K562 (cell line): ENCODE data around the gene RRAD. TPM values are rescaled to one million over a fixed set of nuclear protein-coding genes. Genes with fewer than 3 reads are reported as not detected.

Experiments
- ATAC-seq: fragments of 200-7000 bp; cut with Tn5 transposase; 3 replicates; pipeline ENCODE4 v1.9.1; 2020; ENCODE audit warnings: moderate library complexity
- BruUV-seq: library from RNA; stranded (reverse); fragments of 400-500 nt; replicated peaks from 2 replicates; lab custom pipeline; 2021; lab: Mats Ljungman, UMichigan
- CTCF ChIA-PET: fragments of 300-600 bp; formaldehyde crosslinking; extraction: SDS; loops from one replicate; lab custom pipeline; 2021; ENCODE audit warnings: low intra/inter-chr PET ratio; lab: Yijun Ruan, JAX
- POLR2A ChIA-PET: fragments of 300-600, 350-650 bp; sonication (Branson Sonifier 250); formaldehyde crosslinking; extraction: SDS; loops from one replicate; lab custom pipeline; 2021; ENCODE audit warnings: antibody characterized with exemption, inconsistent platforms; lab: Yijun Ruan, JAX
- DNase-seq, 4 experiments: peaks; one replicate each; pipeline versions ENCODE4 v3.0.0 to v3.0.0-alpha.2; 2011 to 2018; ENCODE audit warnings: low spot score in 3 of 4, mixed read lengths in 3 of 4; ENCODE audit errors: extremely low read depth in 1 of 4
- FAIRE-seq: peaks from 2 replicates; lab custom pipeline; 2011; peaks lifted over from hg19 to GRCh38; lab: Jason Lieb, UNC
- H2AFZ ChIP-seq: 2 replicates; pipeline ENCODE4 v1.6.0; 2011; ENCODE audit warnings: low read depth, low read length, control low read depth, inconsistent platforms
- H3K27ac ChIP-seq: fragments of 200-600 bp; 3 replicates; pipeline ENCODE4 v1.8.0; 2011; ENCODE audit warnings: low read depth, mild to moderate bottlenecking, control low read depth, inconsistent platforms, low read length, moderate library complexity, mixed read lengths; ENCODE audit errors: extremely low read depth
- H3K27me3 ChIP-seq, 2 experiments: fragments of 300-600 bp in 1 of 2; 2 replicates in 1 of 2; 3 replicates in 1 of 2; pipeline versions ENCODE4 v1.6.0 to v1.8.0; 2011; ENCODE audit warnings: inconsistent platforms in 2 of 2, low read length in 2 of 2, mild to moderate bottlenecking in 1 of 2, mixed read lengths in 1 of 2, moderate library complexity in 1 of 2; ENCODE audit not compliant: control insufficient read depth in 2 of 2, insufficient read depth in 2 of 2
- H3K36me3 ChIP-seq: fragments of 300-600 bp; 3 replicates; pipeline ENCODE4 v1.8.0; 2011; ENCODE audit warnings: mild to moderate bottlenecking, low read length, inconsistent platforms; ENCODE audit not compliant: control insufficient read depth, insufficient read depth
- H3K4me1 ChIP-seq, 2 experiments: fragments of 200-600 bp in 1 of 2; replicated peaks in 1 of 2; 2 replicates in 1 of 2; 3 replicates in 1 of 2; pipeline versions ENCODE4 v1.5.1 to v1.8.0; 2011; ENCODE audit warnings: inconsistent platforms in 2 of 2, low read length in 2 of 2, mild to moderate bottlenecking in 1 of 2, mixed read lengths in 1 of 2, moderate library complexity in 1 of 2; ENCODE audit not compliant: control insufficient read depth in 2 of 2, insufficient read depth in 2 of 2
- H3K4me2 ChIP-seq: 2 replicates; pipeline ENCODE4 v1.6.1; 2011; ENCODE audit warnings: low read length, control low read depth, inconsistent platforms, mixed read lengths; ENCODE audit not compliant: insufficient read depth
- H3K4me3 ChIP-seq: fragments of 200-600 bp; sonication (generic), shearing (Covaris generic); 2 replicates; pipeline ENCODE4 v1.5.1; 2016; ENCODE audit warnings: control low read depth, inconsistent platforms
- H3K79me2 ChIP-seq: fragments of 200-600 bp; 3 replicates; pipeline ENCODE4 v1.8.0; 2011; ENCODE audit warnings: low read length, inconsistent platforms; ENCODE audit not compliant: control insufficient read depth, insufficient read depth
- H3K9ac ChIP-seq, 2 experiments: 2 replicates each; pipeline versions ENCODE4 v1.6.0 to v1.6.1; 2011; ENCODE audit warnings: low read depth in 2 of 2, low read length in 2 of 2, control low read depth in 1 of 2, inconsistent platforms in 1 of 2, mild to moderate bottlenecking in 1 of 2, mixed read lengths in 1 of 2; ENCODE audit not compliant: insufficient read depth in 1 of 2
- H3K9me1 ChIP-seq: one replicate; pipeline ENCODE4 v1.6.0; 2011; ENCODE audit warnings: inconsistent platforms, mild to moderate bottlenecking, low read length, moderate library complexity; ENCODE audit not compliant: control insufficient read depth, insufficient read depth
- H3K9me3 ChIP-seq: replicated peaks from 2 replicates; pipeline ENCODE4 v1.5.1; 2011; ENCODE audit warnings: low read depth, low read length, inconsistent platforms; ENCODE audit not compliant: control insufficient read depth, insufficient read depth
- H4K20me1 ChIP-seq: replicated peaks from 2 replicates; pipeline ENCODE4 v1.6.1; 2011; ENCODE audit warnings: low read length, inconsistent platforms, mixed read lengths; ENCODE audit not compliant: control insufficient read depth, insufficient read depth
- CEBPG ChIP-seq, 3 experiments: fragments of 200-800 bp in 1 of 3; sonication (Bioruptor generic) in 1 of 3; sonication (generic) in 1 of 3; formaldehyde crosslinking in 1 of 3; IDR thresholded peaks in 2 of 3; conservative IDR thresholded peaks in 1 of 3; 2 replicates each; pipeline versions ENCODE4 v1.6.1 to v1.8.0; 2016 to 2022; ENCODE audit warnings: missing compliant biosample characterization in 2 of 3, missing genetic modification characterization in 2 of 3, mild to moderate bottlenecking in 1 of 3, missing genetic modification reagents in 1 of 3
- ELF1 ChIP-seq: fragments of 200-800 bp; sonication (Bioruptor generic); IDR thresholded peaks from 2 replicates; pipeline ENCODE4 v1.6.1; 2016; ENCODE audit warnings: missing genetic modification characterization, missing compliant biosample characterization
- HMGXB4 ChIP-seq: sonication (generic); formaldehyde crosslinking; IDR thresholded peaks from 2 replicates; pipeline ENCODE4 v1.8.1; 2023; ENCODE audit warnings: mild to moderate bottlenecking, missing genetic modification reagents
- KDM1A ChIP-seq, 2 experiments: fragments of 450-650 bp; IDR thresholded peaks; 2 replicates each; pipeline ENCODE4 v1.6.1; 2016; ENCODE audit warnings: mild to moderate bottlenecking in 2 of 2
- L3MBTL2 ChIP-seq: fragments of 450-650 bp; IDR thresholded peaks from 2 replicates; pipeline ENCODE4 v1.6.1; 2016; ENCODE audit warnings: mild to moderate bottlenecking, moderate library complexity
- PCBP2 ChIP-seq: fragments of 200-400 bp; formaldehyde crosslinking; IDR thresholded peaks from 2 replicates; pipeline ENCODE4 v1.6.1; 2018; ENCODE audit warnings: low read length, low read depth, mild to moderate bottlenecking, moderate library complexity; ENCODE audit not compliant: poor library complexity, severe bottlenecking
- PML ChIP-seq: IDR thresholded peaks from 2 replicates; pipeline ENCODE4 v1.6.1; 2012; ENCODE audit warnings: low read length, inconsistent platforms
- POLR2A ChIP-seq: fragments of 450-650 bp; conservative IDR thresholded peaks from 2 replicates; pipeline ENCODE4 v1.6.1; 2016
- SNAPC5 ChIP-seq: fragments of 250-450 bp; sonication (Bioruptor Pico); IDR thresholded peaks from 2 replicates; pipeline ENCODE4 v1.8.0; 2021; ENCODE audit warnings: moderate library complexity, mild to moderate bottlenecking, inconsistent platforms
- TBP ChIP-seq: optimal IDR thresholded peaks from 2 replicates; pipeline ENCODE3; 2011; ENCODE audit warnings: low read depth, low read length, improper control_type of control experiment
- WGBS: fragments of 100-300 bp; shearing (Covaris generic); methylation state at CpG from one replicate; pipeline ENCODE4 v1.1.6; 2016; ENCODE audit warnings: low coverage, mixed read lengths; ENCODE audit not compliant: insufficient coverage; ENCODE audit errors: missing lambda C conversion rate; 5-methylcytosine and 5-hydroxymethylcytosine counted together
- in situ Hi-C: fragments of 300-500 bp; cut with MboI; formaldehyde crosslinking; loops from 4 replicates; pipeline ENCODE4 v1.15.0; 2018; ENCODE audit warnings: inconsistent platforms, mixed read lengths
- intact Hi-C: fragments of 100-400 bp; cut with micrococcal nuclease; formaldehyde crosslinking; loops from 2 replicates; pipeline ENCODE4 v1.14.2; 2022
- polyA plus RNA-seq, 8 experiments: library from polyadenylated mRNA; depleted of rRNA in 4 of 8; stranded (reverse) in 5 of 8; unstranded in 3 of 8; fragments of >200 nt; fragmentation: Nextera tagmentation in 2 of 8; fragmentation: Illumina TruSeq in 1 of 8; extraction: Ambion mirVana in 2 of 8; extraction: Trizol in 1 of 8; gene quantifications; 2 replicates each; pipeline versions ENCODE4 v1.2.1 to v1.2.3, GENCODE V29; 2011 to 2014; ENCODE audit warnings: inconsistent platforms in 1 of 8, missing spikeins in 1 of 8
- total RNA-seq, 7 experiments: library from RNA; depleted of rRNA in 6 of 7; stranded (reverse); fragments of >200 nt in 6 of 7; fragmentation: Illumina TruSeq in 2 of 7; extraction: Trizol in 2 of 7; gene quantifications; 2 replicates each; pipeline versions ENCODE4 v1.2.1 to v1.2.3, GENCODE V29; 2011 to 2021; ENCODE audit warnings: low replicate concordance in 1 of 7
- TF ChIP-seq, protein P1 (sequence below): fragments of 250-450 bp; sonication (Bioruptor Pico); IDR thresholded peaks from 2 replicates; pipeline ENCODE4 v1.5.1; 2021; ENCODE audit warnings: mild to moderate bottlenecking
- TF ChIP-seq, protein P2 (sequence below), 2 experiments: fragments of 450-650 bp; IDR thresholded peaks; 2 replicates each; pipeline ENCODE4 v1.6.1; 2018; ENCODE audit warnings: mild to moderate bottlenecking in 2 of 2, low read depth in 1 of 2; ENCODE audit not compliant: partially characterized antibody in 2 of 2

The RRAD gene
- total and polyA plus RNA-seq, 9 of the 15 experiments (the other 6 are each of a cell fraction or from before 2014, with no cell fraction given) = 0.09 to 0.20 (median 0.13) TPM; not detected in 5

GRCh38 chr16:66931665-66932064, 6.3 kb upstream of the RRAD start:
- 82% methylated on average over 2 of the region's 2 CpGs for WGBS
- Histone ChIP-seq H3K36me3 (peaks cover 24% of the 10 kb centered on the region; the same call in 2 of the 3 replicates), H3K9ac (no peak overlapping the region), H3K9me3 (no peaks in the 10 kb centered on the region), H3K79me2 (peaks cover 42% of the 10 kb centered on the region), H4K20me1 (peaks cover 5% of the 10 kb centered on the region; the same call in 1 of the 2 replicates), H3K4me2 (no peak overlapping the region), H3K9me1 (peaks cover 4% of the 10 kb centered on the region), H3K4me1 (peaks cover 21 to 46% of the 10 kb centered on the region in 2 experiments), H3K27me3 (no peaks in the 10 kb centered on the region), H3K27ac (no peak overlapping the region), H2AFZ (no peak overlapping the region), H3K4me3 (no peak overlapping the region)
- ChIA-PET CTCF (no interaction called here), POLR2A (interaction anchor here (0.5 to 2.8 kb wide), 6 partner anchors 10 to 39 kb away, joined by 3 to 11 read pairs (median 6); partner anchors contain the start of gene CDH16)
- no peak for DNase-seq
- FAIRE-seq = no peak
- intact Hi-C loops (no loop called here), in situ Hi-C loops (loop anchor here (5.0 kb wide), 1 partner anchor 34 kb away; no protein-coding TSS in a partner anchor)
- no TSS peak for BruUV-seq
- no peak for ATAC-seq
- TF ChIP-seq HMGXB4 (no peak), POLR2A (peak; percentile 54; the same call in 1 of the 2 replicates), KDM1A (IDR thresholded peaks at IDR 0.05) (no peak), PML (peak; percentile 30; the same call in 1 of the 2 replicates), CEBPG (CRISPR knock-in tag; IDR thresholded peaks at IDR 0.05) (no peak), CEBPG (tag; conservative IDR thresholded peaks at IDR 0.05 in 1 of 2, IDR thresholded peaks at IDR 0.05 in 1 of 2) (peak in 1 of 2 experiments; percentile 33; a peak in 1 of 4 replicates), L3MBTL2 (no peak), SNAPC5 (0 out of 2 replicates have a peak, but pooled peaks have one; percentile 36), PCBP2 (no peak), TBP (peak; percentile 92), ELF1 (tag) (no peak)
- TF ChIP-seq, protein P1, sequence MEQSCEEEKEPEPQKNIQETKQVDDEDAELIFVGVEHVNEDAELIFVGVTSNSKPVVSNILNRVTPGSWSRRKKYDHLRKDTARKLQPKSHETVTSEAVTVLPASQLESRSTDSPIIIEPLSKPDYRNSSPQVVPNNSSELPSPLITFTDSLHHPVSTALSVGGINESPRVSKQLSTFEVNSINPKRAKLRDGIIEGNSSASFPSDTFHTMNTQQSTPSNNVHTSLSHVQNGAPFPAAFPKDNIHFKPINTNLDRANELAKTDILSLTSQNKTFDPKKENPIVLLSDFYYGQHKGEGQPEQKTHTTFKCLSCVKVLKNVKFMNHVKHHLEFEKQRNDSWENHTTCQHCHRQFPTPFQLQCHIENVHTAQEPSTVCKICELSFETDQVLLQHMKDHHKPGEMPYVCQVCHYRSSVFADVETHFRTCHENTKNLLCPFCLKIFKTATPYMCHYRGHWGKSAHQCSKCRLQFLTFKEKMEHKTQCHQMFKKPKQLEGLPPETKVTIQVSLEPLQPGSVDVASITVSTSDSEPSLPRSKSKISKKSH (CRISPR knock-in tag) = no peak
- TF ChIP-seq, protein P2, sequence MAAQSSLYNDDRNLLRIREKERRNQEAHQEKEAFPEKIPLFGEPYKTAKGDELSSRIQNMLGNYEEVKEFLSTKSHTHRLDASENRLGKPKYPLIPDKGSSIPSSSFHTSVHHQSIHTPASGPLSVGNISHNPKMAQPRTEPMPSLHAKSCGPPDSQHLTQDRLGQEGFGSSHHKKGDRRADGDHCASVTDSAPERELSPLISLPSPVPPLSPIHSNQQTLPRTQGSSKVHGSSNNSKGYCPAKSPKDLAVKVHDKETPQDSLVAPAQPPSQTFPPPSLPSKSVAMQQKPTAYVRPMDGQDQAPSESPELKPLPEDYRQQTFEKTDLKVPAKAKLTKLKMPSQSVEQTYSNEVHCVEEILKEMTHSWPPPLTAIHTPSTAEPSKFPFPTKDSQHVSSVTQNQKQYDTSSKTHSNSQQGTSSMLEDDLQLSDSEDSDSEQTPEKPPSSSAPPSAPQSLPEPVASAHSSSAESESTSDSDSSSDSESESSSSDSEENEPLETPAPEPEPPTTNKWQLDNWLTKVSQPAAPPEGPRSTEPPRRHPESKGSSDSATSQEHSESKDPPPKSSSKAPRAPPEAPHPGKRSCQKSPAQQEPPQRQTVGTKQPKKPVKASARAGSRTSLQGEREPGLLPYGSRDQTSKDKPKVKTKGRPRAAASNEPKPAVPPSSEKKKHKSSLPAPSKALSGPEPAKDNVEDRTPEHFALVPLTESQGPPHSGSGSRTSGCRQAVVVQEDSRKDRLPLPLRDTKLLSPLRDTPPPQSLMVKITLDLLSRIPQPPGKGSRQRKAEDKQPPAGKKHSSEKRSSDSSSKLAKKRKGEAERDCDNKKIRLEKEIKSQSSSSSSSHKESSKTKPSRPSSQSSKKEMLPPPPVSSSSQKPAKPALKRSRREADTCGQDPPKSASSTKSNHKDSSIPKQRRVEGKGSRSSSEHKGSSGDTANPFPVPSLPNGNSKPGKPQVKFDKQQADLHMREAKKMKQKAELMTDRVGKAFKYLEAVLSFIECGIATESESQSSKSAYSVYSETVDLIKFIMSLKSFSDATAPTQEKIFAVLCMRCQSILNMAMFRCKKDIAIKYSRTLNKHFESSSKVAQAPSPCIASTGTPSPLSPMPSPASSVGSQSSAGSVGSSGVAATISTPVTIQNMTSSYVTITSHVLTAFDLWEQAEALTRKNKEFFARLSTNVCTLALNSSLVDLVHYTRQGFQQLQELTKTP (IDR thresholded peaks at IDR 0.05; ENCODE audit: low read depth in 1 of 2, partially characterized antibody in 2 of 2) = no peak
